Endodermal cell (in vitro differentiated cells): ENCODE measurements around the gene LMBR1. TPM values are rescaled to one million over a fixed set of nuclear protein-coding genes. Genes with fewer than 3 reads are reported as not detected.
A peak's percentile ranks its signal among the peaks of the same experiment; 100 is the strongest.
"Not testable (repeated sequence)": the region's sequence is repeated elsewhere in the genome, so short reads cannot be mapped to it uniquely, and the experiment has no call there.

Experiments used
- DNase-seq: peaks from one replicate; pipeline ENCODE4 v3.0.0-alpha.2; 2017
- H3K27ac ChIP-seq: 2 replicates; pipeline ENCODE4 v1.5.1; 2013; ENCODE audit warnings: mild to moderate bottlenecking, low read depth, low read length, moderate library complexity
- H3K27me3 ChIP-seq: 2 replicates; pipeline ENCODE4 v1.6.1; 2013; ENCODE audit warnings: mild to moderate bottlenecking, low read length, moderate library complexity; ENCODE audit not compliant: insufficient read depth, control insufficient read depth, poor library complexity, severe bottlenecking
- H3K36me3 ChIP-seq: 2 replicates; pipeline ENCODE4 v1.7.0; 2013; ENCODE audit warnings: mild to moderate bottlenecking, low read length, moderate library complexity; ENCODE audit not compliant: control insufficient read depth, insufficient read depth
- H3K4me1 ChIP-seq: one replicate; pipeline ENCODE4 v1.7.0; 2013; ENCODE audit warnings: low read length; ENCODE audit not compliant: control insufficient read depth, insufficient read depth
- H3K4me3 ChIP-seq: 2 replicates; pipeline ENCODE4 v1.5.1; 2013; ENCODE audit warnings: mild to moderate bottlenecking, low read length, moderate library complexity
- H3K9ac ChIP-seq: 2 replicates; pipeline ENCODE4 v1.6.1; 2013; ENCODE audit warnings: mild to moderate bottlenecking, low read length, moderate library complexity; ENCODE audit not compliant: poor library complexity, severe bottlenecking; ENCODE audit errors: extremely low read depth
- H3K9me3 ChIP-seq: 2 replicates; pipeline ENCODE4 v1.6.1; 2013; ENCODE audit warnings: mild to moderate bottlenecking, low read length, moderate library complexity; ENCODE audit not compliant: control insufficient read depth
- H3K27ac Mint-ChIP-seq: 2 replicates; pipeline ENCODE4 v1.8.0; 2020; ENCODE audit warnings: mixed read lengths
- H3K27me3 Mint-ChIP-seq: 2 replicates; pipeline ENCODE4 v1.8.0; 2021; ENCODE audit warnings: mild to moderate bottlenecking, mixed read lengths; ENCODE audit not compliant: insufficient read depth
- H3K36me3 Mint-ChIP-seq: 2 replicates; pipeline ENCODE4 v1.8.0; 2020; ENCODE audit warnings: low read depth, mixed read lengths
- H3K4me1 Mint-ChIP-seq: 2 replicates; pipeline ENCODE4 v1.8.0; 2020; ENCODE audit warnings: mixed read lengths
- H3K4me3 Mint-ChIP-seq: 2 replicates; pipeline ENCODE4 v1.8.0; 2020; ENCODE audit warnings: mild to moderate bottlenecking, moderate library complexity, mixed read lengths
- H3K9me3 Mint-ChIP-seq: 2 replicates; pipeline ENCODE4 v1.8.0; 2020; ENCODE audit warnings: mild to moderate bottlenecking, mixed read lengths
- CTCF ChIP-seq: fragments of 200-600 bp; sonication (generic); conservative IDR thresholded peaks from 2 replicates; pipeline ENCODE4 v1.5.0; 2021; ENCODE audit warnings: antibody characterized with exemption, mild to moderate bottlenecking
- WGBS, 2 experiments: methylation state at CpG; one replicate each; pipeline versions ENCODE4 v1.1.5 to v1.1.7; 2013; ENCODE audit warnings: missing lambda C conversion rate in 2 of 2, mixed read lengths in 1 of 2; ENCODE audit not compliant: insufficient coverage in 1 of 2, insufficient read length in 1 of 2; 5-methylcytosine and 5-hydroxymethylcytosine counted together
- total RNA-seq, 2 donors: library from RNA; stranded (reverse); fragmentation: NEBNext Ultra II Directional in 1 of 2; extraction: Animal tissue kit (Norgen Biotek cat#: 25700) in 1 of 2; gene quantifications; 2 replicates in 1 of 2; 3 replicates in 1 of 2; pipeline ENCODE4 v1.2.1, GENCODE V29; 2021

Gene LMBR1
- total RNA-seq, 2 donors from 2014 or later = 80.9 to 88.3 TPM

- no peak overlapping the region for H3K27ac Mint-ChIP-seq
- Histone ChIP-seq H3K27ac (no peak overlapping the region), H3K4me3 (no peak overlapping the region), H3K36me3 (no peaks in the 10 kb centered on the region), H3K9ac (no peak overlapping the region), H3K4me1 (no peaks in the 10 kb centered on the region), H3K27me3 (no peaks in the 10 kb centered on the region), H3K9me3 (no peaks in the 10 kb centered on the region)
- peaks cover 7% of the 10 kb centered on the region for H3K4me1 Mint-ChIP-seq
- DNase-seq = no peak
- no peak for TF ChIP-seq CTCF
- no peak overlapping the region for H3K4me3 Mint-ChIP-seq
- peaks cover 1% of the 10 kb centered on the region for H3K27me3 Mint-ChIP-seq
- WGBS, 2 experiments = 87 to 98% methylated on average over 4 to 5 of the region's 5 CpGs
- H3K36me3 Mint-ChIP-seq = no peaks in the 10 kb centered on the region
- no peaks in the 10 kb centered on the region for H3K9me3 Mint-ChIP-seq
Measured at GRCh38 chr7:156928406-156928747, 35.4 kb upstream of the LMBR1 start.

GRCh38 chr7:156927571-156928405, 34.8 kb upstream of the LMBR1 start:
- Mint-ChIP-seq H3K4me3 (no peak overlapping the region), H3K36me3 (no peaks in the 10 kb centered on the region), H3K9me3 (no peaks in the 10 kb centered on the region), H3K4me1 (peaks cover 7% of the 10 kb centered on the region), H3K27me3 (peaks cover 1% of the 10 kb centered on the region), H3K27ac (no peak overlapping the region)
- peak; percentile 28 for DNase-seq
- H3K9ac ChIP-seq = no peak overlapping the region
- no peak overlapping the region for H3K27ac ChIP-seq
- no peaks in the 10 kb centered on the region for H3K4me1 ChIP-seq
- no peak for TF ChIP-seq CTCF
- H3K4me3 ChIP-seq = no peak overlapping the region
- WGBS, 2 experiments = 85 to 89% methylated on average over 8 to 17 of the region's 17 CpGs
- no peaks in the 10 kb centered on the region for H3K27me3 ChIP-seq
- no peaks in the 10 kb centered on the region for H3K36me3 ChIP-seq
- no peaks in the 10 kb centered on the region for H3K9me3 ChIP-seq

- not testable (repeated sequence) for H3K4me1 Mint-ChIP-seq, H3K27me3 ChIP-seq, H3K4me3 ChIP-seq, H3K27ac Mint-ChIP-seq, H3K36me3 ChIP-seq, H3K27me3 Mint-ChIP-seq, H3K9ac ChIP-seq, H3K27ac ChIP-seq, H3K36me3 Mint-ChIP-seq, H3K4me3 Mint-ChIP-seq, H3K4me1 ChIP-seq, H3K9me3 Mint-ChIP-seq, H3K9me3 ChIP-seq
- 92 to 95% methylated on average over 4 to 12 of the region's 12 CpGs for WGBS, 2 experiments
- peak; percentile 11 for DNase-seq
Measured at GRCh38 chr7:156925821-156926220, 32.8 kb upstream of the LMBR1 start.

- H3K27me3 ChIP-seq, H3K27ac Mint-ChIP-seq, H3K27ac ChIP-seq, H3K36me3 Mint-ChIP-seq, H3K4me3 ChIP-seq, H3K36me3 ChIP-seq, H3K4me1 ChIP-seq, H3K27me3 Mint-ChIP-seq, H3K9me3 Mint-ChIP-seq, H3K9ac ChIP-seq, H3K4me3 Mint-ChIP-seq, H3K4me1 Mint-ChIP-seq, H3K9me3 ChIP-seq: not testable (repeated sequence)
- 90 to 100% methylated on average over 4 to 6 of the region's 6 CpGs for WGBS, 2 experiments
- DNase-seq = peak; percentile 30
Measured at GRCh38 chr7:156922304-156922703, 29.3 kb upstream of the LMBR1 start.

GRCh38 chr7:156920487-156921373, 27.7 kb upstream of the LMBR1 start:
- not testable (repeated sequence) for H3K36me3 Mint-ChIP-seq, H3K4me1 Mint-ChIP-seq, H3K9ac ChIP-seq, H3K36me3 ChIP-seq, H3K4me1 ChIP-seq, DNase-seq, H3K27me3 Mint-ChIP-seq, H3K4me3 ChIP-seq, H3K27ac ChIP-seq, H3K27me3 ChIP-seq, H3K9me3 Mint-ChIP-seq, H3K9me3 ChIP-seq, H3K4me3 Mint-ChIP-seq, H3K27ac Mint-ChIP-seq
- 83 to 92% methylated on average over 8 to 22 of the region's 24 CpGs for WGBS, 2 experiments
